Body of pancreas (tissue), 4 donors: ENCODE measurements around the gene SLC4A9.

Experiments used
- CTCF ChIP-seq, 7 experiments: fragments of 450-650 bp in 4 of 7; fragments of 200-600 bp in 3 of 7; sonication (generic) in 3 of 7; IDR thresholded peaks; one replicate each; pipeline ENCODE4 v1.5.1; 2016 to 2019; ENCODE audit warnings: antibody characterized with exemption in 7 of 7
- POLR2A ChIP-seq, 3 donors: fragments of 450-650 bp; IDR thresholded peaks; one replicate each; pipeline ENCODE4 v1.6.1; 2016; ENCODE audit warnings: antibody characterized with exemption in 3 of 3, mild to moderate bottlenecking in 2 of 3

GRCh38 chr5:140402258-140403074, 42.5 kb downstream of the SLC4A9 start:
- no peak for TF ChIP-seq CTCF (IDR thresholded peaks at IDR 0.05)
- TF ChIP-seq POLR2A (IDR thresholded peaks at IDR 0.05) = no peak
